Neural cell (in vitro differentiated cells): ENCODE data around the gene SHD.

ENCODE experiments used
- EP300 ChIP-seq: fragments of 450-650 bp; conservative IDR thresholded peaks from 2 replicates; pipeline ENCODE4 v1.6.1; 2014; ENCODE audit warnings: antibody characterized with exemption, mild to moderate bottlenecking, moderate library complexity; ENCODE audit not compliant: poor library complexity, severe bottlenecking
- EZH2 ChIP-seq: fragments of 200-600, 300-800 bp; shearing (Covaris generic), sonication (generic); IDR thresholded peaks from 2 replicates; pipeline ENCODE4 v1.6.1; 2014; ENCODE audit warnings: antibody characterized with exemption, low read length, borderline replicate concordance, mild to moderate bottlenecking; ENCODE audit not compliant: insufficient read depth, poor library complexity, severe bottlenecking
- POLR2AphosphoS5 ChIP-seq: IDR thresholded peaks from 2 replicates; pipeline ENCODE4 v1.6.1; 2012
- RAD21 ChIP-seq: fragments of 450-650 bp; conservative IDR thresholded peaks from 2 replicates; pipeline ENCODE4 v1.6.1; 2014; ENCODE audit warnings: antibody characterized with exemption, mild to moderate bottlenecking, moderate library complexity
- SMC3 ChIP-seq: fragments of 450-650 bp; conservative IDR thresholded peaks from 2 replicates; pipeline ENCODE4 v1.6.1; 2014; ENCODE audit warnings: antibody characterized with exemption, mild to moderate bottlenecking, moderate library complexity; ENCODE audit not compliant: poor library complexity
- TF ChIP-seq, protein P1 (sequence below): fragments of 450-650 bp; IDR thresholded peaks from 2 replicates; pipeline ENCODE4 v1.5.1; 2014; ENCODE audit warnings: antibody characterized with exemption, mild to moderate bottlenecking, moderate library complexity; ENCODE audit not compliant: poor library complexity, severe bottlenecking

GRCh38 chr19:4279530-4280422 is 710 bp downstream of the SHD start:
- TF ChIP-seq SMC3, result peak; percentile 33
- TF ChIP-seq POLR2AphosphoS5, result no peak
- TF ChIP-seq, protein P1, sequence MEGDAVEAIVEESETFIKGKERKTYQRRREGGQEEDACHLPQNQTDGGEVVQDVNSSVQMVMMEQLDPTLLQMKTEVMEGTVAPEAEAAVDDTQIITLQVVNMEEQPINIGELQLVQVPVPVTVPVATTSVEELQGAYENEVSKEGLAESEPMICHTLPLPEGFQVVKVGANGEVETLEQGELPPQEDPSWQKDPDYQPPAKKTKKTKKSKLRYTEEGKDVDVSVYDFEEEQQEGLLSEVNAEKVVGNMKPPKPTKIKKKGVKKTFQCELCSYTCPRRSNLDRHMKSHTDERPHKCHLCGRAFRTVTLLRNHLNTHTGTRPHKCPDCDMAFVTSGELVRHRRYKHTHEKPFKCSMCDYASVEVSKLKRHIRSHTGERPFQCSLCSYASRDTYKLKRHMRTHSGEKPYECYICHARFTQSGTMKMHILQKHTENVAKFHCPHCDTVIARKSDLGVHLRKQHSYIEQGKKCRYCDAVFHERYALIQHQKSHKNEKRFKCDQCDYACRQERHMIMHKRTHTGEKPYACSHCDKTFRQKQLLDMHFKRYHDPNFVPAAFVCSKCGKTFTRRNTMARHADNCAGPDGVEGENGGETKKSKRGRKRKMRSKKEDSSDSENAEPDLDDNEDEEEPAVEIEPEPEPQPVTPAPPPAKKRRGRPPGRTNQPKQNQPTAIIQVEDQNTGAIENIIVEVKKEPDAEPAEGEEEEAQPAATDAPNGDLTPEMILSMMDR, result peak; percentile 31
- peak; percentile 21 for TF ChIP-seq EP300
- no peak for TF ChIP-seq EZH2
- no peak for TF ChIP-seq RAD21
